Activated effector memory CD4-positive, alpha-beta T cell treated with Interleukin-2 at 50 U/mL for 16 hours (primary cell): ENCODE measurements around the gene TRAIP.
"Not testable (repeated sequence)": the region's sequence is repeated elsewhere in the genome, so short reads cannot be mapped to it uniquely, and the experiment has no call there.

Experiments used
- DNase-seq: peaks from one replicate; pipeline ENCODE4 v3.0.0-alpha.2; 2020

TRAIP gene

DNA sequence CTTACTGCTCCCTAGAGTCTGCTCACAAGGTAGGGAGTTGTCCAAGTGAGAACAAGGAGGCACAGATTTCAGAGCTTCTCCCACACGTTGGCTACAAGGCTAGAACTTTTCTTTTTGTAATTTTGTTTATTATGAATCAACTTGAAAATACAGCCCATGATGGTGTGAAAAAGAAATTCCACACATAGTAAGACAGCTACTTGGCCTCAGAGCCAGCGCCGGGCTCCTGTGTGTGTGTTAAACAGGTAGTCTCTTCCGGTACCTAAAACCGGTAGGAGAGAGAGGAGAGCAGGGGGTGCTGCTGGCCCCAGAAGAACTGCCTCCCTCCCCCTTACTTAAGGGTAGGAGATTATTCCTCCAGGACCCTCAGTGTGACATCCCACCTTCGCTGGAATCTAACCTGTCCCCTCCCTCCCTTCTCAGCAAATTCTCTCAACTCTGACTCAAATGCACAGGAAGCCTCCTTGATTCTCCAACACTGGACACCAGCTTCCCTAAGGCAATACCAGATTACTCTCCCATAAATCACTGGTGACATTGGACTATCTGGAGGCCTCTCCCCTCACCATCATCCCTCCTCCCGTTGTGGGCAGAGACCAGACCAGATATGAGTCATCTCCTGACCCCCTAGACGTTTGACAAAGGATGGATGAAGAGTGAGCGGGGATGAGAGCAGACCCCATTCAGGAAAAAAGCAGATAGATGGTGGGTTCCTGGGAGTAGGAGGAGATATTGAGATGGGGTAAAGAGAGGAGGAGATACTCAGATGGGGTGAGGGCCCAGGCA lies 65.5 kb downstream of the TRAIP start:
- no peak for DNase-seq

DNA sequence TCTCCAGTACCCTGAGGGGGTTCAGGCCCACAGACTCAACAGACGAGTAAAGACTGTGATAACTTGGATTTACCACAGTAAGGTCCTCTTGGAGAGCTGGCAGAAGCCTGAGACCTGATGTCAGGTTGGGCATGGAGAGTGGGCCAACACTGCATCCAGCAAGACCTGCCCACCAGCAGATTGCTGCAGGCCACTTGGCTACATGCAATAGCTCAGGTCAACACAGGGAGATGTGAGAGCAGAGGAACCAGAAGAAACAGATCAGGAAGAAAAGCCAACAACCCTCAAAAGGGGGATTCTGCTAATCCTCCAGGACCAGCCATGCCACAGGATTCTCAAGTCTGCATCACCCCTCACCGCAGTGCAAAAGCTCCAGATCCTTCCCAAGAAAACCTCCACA lies 68.3 kb downstream of the TRAIP start:
- no peak for DNase-seq

DNA sequence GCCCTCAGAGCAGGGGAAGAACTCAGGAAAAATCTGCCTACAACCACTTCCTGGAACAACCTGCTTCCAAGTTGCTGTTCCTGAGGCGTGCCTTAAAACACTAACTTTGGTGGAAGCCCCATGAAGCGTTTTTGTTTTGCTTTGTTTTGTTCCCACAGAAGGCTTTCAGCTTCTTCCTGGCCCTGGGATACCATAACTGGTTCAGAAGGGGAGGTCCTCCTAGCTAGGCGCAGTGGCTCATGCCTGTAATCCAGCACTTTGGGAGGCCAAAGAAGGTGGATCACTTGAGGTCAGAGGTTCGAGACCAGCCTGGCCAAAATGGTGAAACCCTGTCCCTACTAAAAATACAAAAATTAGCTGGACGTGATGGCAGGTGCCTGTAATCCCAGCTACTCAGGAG lies 68.8 kb downstream of the TRAIP start:
- no peak for DNase-seq

DNA sequence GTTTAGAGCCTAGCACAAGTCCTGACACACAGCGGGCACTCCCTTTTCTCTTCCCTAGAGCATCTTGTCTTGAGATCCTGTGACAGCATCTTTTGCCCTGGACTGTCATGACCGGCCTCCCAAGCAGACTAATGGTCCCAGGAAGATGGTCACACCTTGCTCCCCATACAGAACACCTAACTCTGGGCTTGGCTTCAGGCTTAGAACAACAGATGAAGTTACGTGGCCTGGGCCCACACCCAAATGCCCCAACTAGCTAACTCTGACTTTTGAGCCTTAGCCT lies 69.2 kb downstream of the TRAIP start:
- DNase-seq = no peak

DNA sequence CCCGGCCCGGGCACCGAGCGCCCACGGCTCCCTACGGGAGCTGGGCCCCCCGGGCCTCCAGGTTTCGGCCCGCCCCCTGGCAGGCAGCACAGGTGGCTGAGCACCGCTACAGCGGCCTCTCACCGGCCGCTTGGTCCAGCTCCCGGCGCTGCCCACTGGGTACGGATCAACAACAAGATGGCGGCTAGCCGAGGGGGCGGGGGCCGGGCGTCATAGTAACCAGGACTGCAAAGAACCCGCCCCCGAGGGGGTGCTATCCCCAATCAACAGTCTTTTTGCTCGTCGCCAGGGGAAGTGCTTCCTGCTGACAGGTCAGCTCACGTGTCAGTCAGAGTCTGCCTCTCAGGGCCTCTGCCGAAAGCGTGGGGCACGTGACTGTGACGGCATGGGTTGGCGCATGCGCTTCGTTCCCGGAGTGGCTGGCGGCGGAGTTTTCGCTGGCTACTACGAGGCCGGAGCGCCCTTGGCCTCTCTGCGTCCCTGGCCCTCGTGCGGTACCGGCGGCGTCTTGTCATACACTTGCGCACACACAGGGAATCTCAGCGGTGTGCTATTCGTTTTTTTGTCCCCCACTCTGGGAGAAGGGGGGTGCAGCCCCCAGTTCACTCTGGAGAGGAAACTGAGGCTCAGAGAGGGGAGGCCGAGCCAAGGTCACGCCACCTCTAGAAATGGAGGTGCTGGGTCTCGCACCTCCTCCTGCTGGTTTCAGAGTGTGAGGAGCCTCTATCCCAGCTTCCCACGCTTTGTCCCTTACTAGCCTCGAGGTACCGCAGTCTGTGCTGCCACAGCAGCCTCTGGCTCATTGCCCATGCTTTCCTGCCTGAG lies 69.8 kb downstream of the TRAIP start, which contains the start of gene IP6K1:
IP6K1 (minus strand) TSS at position 186 of the 825 bp plus-strand sequence. CDS start 38,502 bp downstream, outside the sequence.
- peak; percentile 99 for DNase-seq

DNA sequence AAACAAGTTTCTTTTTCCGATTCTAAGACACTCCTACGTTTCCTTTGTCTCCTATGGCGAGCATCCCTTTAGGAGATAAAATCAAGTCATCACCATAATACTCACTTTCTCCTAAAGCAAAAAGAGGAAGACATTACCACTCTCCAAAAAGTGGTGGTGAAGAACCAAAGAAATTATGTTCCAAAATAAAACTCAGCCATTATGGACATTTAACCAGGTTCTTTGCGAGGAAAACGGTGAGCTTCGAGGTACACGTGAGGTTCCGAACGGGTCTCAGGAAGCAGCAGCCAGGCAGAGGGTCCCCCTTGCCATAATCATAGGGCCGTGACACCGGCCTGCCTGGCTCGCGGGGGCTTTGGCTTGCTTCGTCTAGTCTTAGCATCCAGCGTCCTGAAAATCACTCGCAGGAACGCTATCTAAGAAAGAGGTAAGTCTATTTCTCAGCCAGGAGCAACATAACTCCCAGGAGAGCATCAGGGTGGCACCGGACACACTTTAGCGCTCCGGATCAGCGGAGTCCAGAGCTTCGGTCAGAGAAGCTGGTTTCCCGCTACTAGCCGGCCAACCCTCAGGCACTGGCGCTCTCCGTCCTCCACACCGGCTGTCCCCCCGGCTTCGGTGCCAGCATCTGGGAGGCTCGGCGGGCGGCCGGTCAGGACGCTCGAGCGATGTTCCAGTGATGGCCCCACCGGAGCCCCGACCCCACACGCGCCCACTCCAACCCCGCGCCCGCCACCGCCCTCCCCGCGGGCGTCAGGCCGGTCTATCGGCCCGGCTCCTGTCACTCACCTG lies 70.6 kb downstream of the TRAIP start:
- no peak for DNase-seq

DNA sequence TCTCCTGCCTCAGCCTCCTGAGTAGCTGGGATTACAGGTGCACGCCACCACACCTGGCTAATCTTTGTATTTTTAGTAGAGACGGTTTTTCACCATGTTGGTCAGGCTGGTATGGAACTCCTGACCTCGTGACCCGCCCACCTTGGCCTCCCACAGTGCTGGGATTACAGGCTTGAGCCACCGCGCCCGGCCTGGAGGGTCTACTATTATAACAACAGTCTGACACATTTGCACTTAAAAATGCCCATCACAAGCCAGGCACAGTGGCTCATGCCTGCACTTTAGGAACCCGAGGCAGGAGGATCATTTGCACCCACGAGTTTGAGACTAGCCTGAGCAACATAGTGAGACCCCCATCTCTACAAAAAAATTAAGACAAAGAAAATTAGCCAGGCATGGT lies 74.1 kb downstream of the TRAIP start:
- not testable (repeated sequence) for DNase-seq

DNA sequence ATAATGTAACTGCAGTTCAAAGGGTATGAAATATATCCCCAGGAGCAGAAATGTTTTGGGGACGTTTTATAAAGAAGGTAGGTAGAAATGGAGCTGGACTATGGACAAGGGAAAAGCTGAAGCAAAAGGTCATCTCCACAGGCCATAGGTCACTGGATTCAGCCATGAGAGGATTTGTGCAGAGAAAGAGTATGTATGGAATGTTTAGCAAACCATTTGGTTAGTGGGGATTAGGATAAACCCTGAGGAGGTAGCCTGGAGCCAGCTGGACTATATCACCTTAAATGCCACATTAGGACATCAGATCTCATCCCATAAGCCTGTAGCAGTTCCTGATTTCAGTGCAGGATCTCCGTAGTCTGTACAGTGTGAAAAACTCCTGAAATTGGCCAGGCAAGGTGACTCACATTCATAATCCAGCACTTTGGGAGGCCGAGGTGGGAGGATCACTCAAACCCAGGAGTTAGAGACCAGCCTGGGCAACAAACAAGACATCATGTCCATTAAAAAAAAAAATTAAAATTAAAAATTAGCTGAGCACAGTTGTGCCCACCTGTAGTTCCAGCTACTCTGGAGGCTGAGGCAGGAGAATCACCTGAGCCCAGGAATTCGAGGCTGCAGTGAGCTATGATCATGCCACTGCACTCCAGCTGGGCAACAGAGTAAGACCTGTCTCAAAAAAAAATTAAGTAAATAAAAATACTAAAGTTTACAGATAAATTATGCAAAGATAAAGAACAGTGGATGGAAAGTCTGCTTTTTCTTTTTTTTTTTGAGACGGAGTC lies 74.8 kb downstream of the TRAIP start:
- DNase-seq = no peak

DNA sequence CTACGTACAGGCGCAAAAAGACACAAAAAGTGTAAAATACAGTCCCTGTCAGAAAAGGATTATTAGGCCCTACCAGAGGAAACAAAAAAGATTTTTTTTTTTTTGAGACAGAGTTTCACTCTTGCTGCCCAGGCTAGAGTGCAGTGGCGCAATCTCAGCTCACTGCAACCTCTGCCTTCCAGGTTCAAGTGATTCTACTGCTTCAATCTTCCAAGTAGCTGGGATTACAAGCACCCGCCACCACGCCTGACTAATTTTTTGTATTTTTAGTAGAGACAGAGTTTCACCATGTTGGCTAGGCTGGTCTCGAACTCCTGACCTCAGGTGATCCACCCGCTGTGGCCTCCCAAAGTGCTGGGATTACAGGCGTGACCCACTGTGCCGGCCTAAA lies 75.4 kb downstream of the TRAIP start:
- not testable (repeated sequence) for DNase-seq

DNA sequence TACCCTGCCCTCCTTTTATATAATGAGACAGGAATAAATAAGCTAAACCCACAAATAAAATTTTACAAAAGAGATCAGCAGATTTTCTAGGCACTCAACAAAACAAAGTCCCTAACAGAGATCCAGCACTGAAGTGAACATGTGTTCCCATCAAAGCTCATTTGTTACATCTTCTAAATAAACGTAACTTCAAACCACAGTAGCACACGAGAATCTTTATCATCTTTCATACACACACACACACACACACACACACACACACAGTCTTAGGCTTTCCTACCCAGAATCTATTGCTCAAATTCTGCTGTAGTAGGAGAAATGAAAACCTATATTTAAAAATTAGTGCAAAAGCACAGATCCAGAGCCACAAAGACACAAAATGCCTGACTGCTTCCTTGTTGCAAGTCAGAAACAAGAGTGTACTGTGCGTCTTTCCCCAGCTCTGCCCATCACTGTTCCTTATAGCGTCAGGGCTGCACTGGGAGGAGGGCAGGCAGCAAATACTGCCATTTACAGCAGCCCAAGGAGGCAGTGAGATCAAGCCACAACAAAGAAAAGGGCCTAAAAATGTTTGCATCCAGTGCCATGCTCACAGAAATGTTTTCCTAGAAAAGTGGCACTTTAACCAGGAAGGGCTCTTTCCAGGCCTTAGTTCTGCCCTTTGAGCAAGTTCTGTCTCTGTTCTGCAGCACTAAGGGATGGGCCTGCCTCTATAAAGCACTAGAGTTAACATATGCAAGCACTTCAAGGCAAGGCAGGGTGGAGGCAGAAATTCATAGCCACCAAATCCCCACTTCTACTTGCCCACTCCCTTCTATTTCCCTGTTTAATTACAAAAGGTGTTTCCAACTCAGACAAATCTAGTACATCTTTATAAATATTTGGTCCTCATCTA lies 76.0 kb downstream of the TRAIP start:
- no peak for DNase-seq

DNA sequence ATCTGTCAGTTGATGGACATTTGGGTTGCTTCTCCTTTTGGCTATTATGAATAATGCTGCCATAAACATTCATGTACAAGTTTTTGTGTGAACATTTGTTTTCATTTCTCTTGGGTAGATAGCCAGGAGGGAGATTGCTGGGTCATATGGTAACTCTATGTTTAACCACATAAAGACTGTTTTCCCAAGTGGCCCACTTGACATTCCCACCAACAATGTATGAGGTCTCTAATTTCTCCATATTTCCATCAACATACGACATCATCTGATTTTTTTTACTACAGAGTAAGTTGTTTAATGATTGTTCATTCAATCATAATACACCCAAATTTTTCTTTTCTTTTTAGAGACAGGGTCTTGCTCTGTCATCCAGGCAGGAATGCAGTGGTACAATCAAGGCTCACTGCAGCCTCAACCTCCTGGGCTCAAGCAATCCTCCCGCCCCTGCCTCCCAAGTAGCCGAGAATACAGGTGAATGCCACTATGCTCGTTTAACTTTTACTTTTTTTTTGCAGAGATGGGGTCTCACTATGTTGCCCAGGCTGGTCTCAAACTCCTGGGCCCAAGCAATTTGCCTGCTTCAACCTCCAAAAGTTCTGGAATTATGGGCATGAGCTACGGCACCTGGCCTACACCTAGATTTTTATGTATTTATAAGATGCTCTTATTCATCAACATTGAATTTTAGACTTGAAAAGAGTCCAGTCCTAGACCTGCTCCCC lies 76.8 kb downstream of the TRAIP start:
- no peak for DNase-seq
